HepG2 (cell line): ENCODE measurements around the gene ITGB7. TPM values are rescaled to one million over a fixed set of nuclear protein-coding genes. Genes with fewer than 3 reads are reported as not detected.

ENCODE experiments used
- AGO2 ChIP-seq: fragments of 200-400 bp; formaldehyde crosslinking; optimal IDR thresholded peaks from 2 replicates; pipeline ENCODE3; 2017; ENCODE audit warnings: mild to moderate bottlenecking, low read depth, low read length, moderate library complexity
- ATF7 ChIP-seq, 2 experiments: fragments of 450-650 bp in 1 of 2; sonication (generic) in 1 of 2; formaldehyde crosslinking in 1 of 2; IDR thresholded peaks; 2 replicates each; pipeline versions ENCODE4 v1.4.0 to v1.6.1; 2016 to 2020; ENCODE audit warnings: antibody characterized with exemption in 1 of 2, mild to moderate bottlenecking in 1 of 2, missing genetic modification reagents in 1 of 2
- HOXA5 ChIP-seq: sonication (generic); formaldehyde crosslinking; IDR thresholded peaks from 2 replicates; pipeline ENCODE4 v1.4.0; 2020; ENCODE audit warnings: missing genetic modification reagents
- IKZF1 ChIP-seq: fragments of 450-650 bp; IDR thresholded peaks from 2 replicates; pipeline ENCODE4 v1.7.1; 2016
- MXD3 ChIP-seq: IDR thresholded peaks from 2 replicates; pipeline ENCODE4 v1.6.1; 2016; ENCODE audit warnings: mild to moderate bottlenecking, missing biosample characterization, missing genetic modification reagents
- RXRB ChIP-seq: IDR thresholded peaks from 2 replicates; pipeline ENCODE4 v1.6.1; 2016; ENCODE audit warnings: borderline replicate concordance, missing genetic modification reagents, missing compliant biosample characterization
- SALL2 ChIP-seq: sonication (generic); formaldehyde crosslinking; IDR thresholded peaks from 2 replicates; pipeline ENCODE4 v1.8.1; 2023; ENCODE audit warnings: mild to moderate bottlenecking, missing genetic modification reagents, inconsistent platforms
- SNAPC4 ChIP-seq: sonication (generic); formaldehyde crosslinking; IDR thresholded peaks from 2 replicates; pipeline ENCODE4 v1.4.0; 2020; ENCODE audit warnings: mild to moderate bottlenecking, missing genetic modification reagents
- SP140L ChIP-seq: sonication (generic); formaldehyde crosslinking; IDR thresholded peaks from 2 replicates; pipeline ENCODE4 v1.4.0; 2020; ENCODE audit warnings: missing genetic modification reagents, borderline replicate concordance
- TBX3 ChIP-seq: fragments of 450-650 bp; IDR thresholded peaks from 2 replicates; pipeline ENCODE4 v1.6.1; 2017; ENCODE audit warnings: antibody characterized with exemption, mild to moderate bottlenecking, inconsistent platforms, borderline replicate concordance
- TFDP1 ChIP-seq: IDR thresholded peaks from 2 replicates; pipeline ENCODE4 v1.6.1; 2016; ENCODE audit warnings: missing compliant biosample characterization, missing genetic modification reagents, borderline replicate concordance
- ZFP36L1 ChIP-seq: sonication (generic); formaldehyde crosslinking; IDR thresholded peaks from 2 replicates; pipeline ENCODE4 v1.8.0; 2022; ENCODE audit warnings: mild to moderate bottlenecking, missing genetic modification reagents, moderate library complexity
- ZGPAT ChIP-seq: IDR thresholded peaks from 2 replicates; pipeline ENCODE4 v1.6.1; 2016; ENCODE audit warnings: mild to moderate bottlenecking
- ZNF460 ChIP-seq: sonication (generic); formaldehyde crosslinking; IDR thresholded peaks from 2 replicates; pipeline ENCODE4 v1.5.1; 2020; ENCODE audit warnings: missing genetic modification reagents, mild to moderate bottlenecking, borderline replicate concordance
- ZNF543 ChIP-seq: sonication (generic); formaldehyde crosslinking; IDR thresholded peaks from 2 replicates; pipeline ENCODE4 v1.4.0; 2020; ENCODE audit warnings: mild to moderate bottlenecking, missing genetic modification reagents
- ZNF570 ChIP-seq: sonication (generic); formaldehyde crosslinking; IDR thresholded peaks from 2 replicates; pipeline ENCODE4 v1.4.0; 2020; ENCODE audit warnings: mild to moderate bottlenecking, missing genetic modification reagents, borderline replicate concordance
- ZNF740 ChIP-seq: sonication (generic); formaldehyde crosslinking; IDR thresholded peaks from 2 replicates; pipeline ENCODE4 v1.4.0; 2020; ENCODE audit warnings: missing genetic modification reagents
- ZNF775 ChIP-seq: sonication (generic); formaldehyde crosslinking; IDR thresholded peaks from 2 replicates; pipeline ENCODE4 v1.4.0; 2020; ENCODE audit warnings: missing genetic modification reagents, mild to moderate bottlenecking, moderate library complexity, borderline replicate concordance
- polyA plus RNA-seq, 8 experiments: library from polyadenylated mRNA; depleted of rRNA in 3 of 8; stranded (reverse) in 7 of 8; unstranded in 1 of 8; fragments of >200 nt; fragmentation: Illumina TruSeq in 4 of 8; extraction: Trizol in 4 of 8; gene quantifications; 2 replicates each; pipeline versions ENCODE4 v1.2.1 to v1.2.3, GENCODE V29; 2011 to 2016; ENCODE audit warnings: low read depth in 4 of 8, missing spikeins in 1 of 8, mixed read lengths in 1 of 8; ENCODE audit not compliant: insufficient read depth in 1 of 8
- total RNA-seq, 5 experiments: library from RNA; depleted of rRNA; stranded (reverse); fragments of >200 nt; fragmentation: Illumina TruSeq; extraction: Trizol; gene quantifications; 2 replicates each; pipeline ENCODE4 v1.2.3, GENCODE V29; 2016; ENCODE audit warnings: low read depth in 1 of 5

ITGB7 gene
- total and polyA plus RNA-seq, 2 of the 13 experiments (the other 11 are each of a cell fraction or from before 2014, with no cell fraction given): 0.16 to 0.18 TPM

- no peak for TF ChIP-seq TBX3
- peak; percentile 86 for TF ChIP-seq AGO2
- TF ChIP-seq ZNF570 (CRISPR knock-in tag): no peak
- TF ChIP-seq ZGPAT (CRISPR knock-in tag): 0 out of 2 replicates have a peak, but pooled peaks have one; percentile 36
- TF ChIP-seq ZNF775: no peak
- no peak for TF ChIP-seq ZNF543 (CRISPR knock-in tag)
- TF ChIP-seq ZNF740 (CRISPR knock-in tag): peak; percentile 52; the same call in 1 of the 2 replicates
- 0 out of 2 replicates have a peak, but pooled peaks have one; percentile 31 for TF ChIP-seq MXD3
- TF ChIP-seq ZNF460: no peak
- TF ChIP-seq SP140L (CRISPR knock-in tag): no peak
- no peak for TF ChIP-seq TFDP1 (CRISPR knock-in tag)
- no peak for TF ChIP-seq HOXA5 (CRISPR knock-in tag)
- no peak for TF ChIP-seq IKZF1
- 0 out of 2 replicates have a peak, but pooled peaks have one; percentile 45 for TF ChIP-seq SALL2 (CRISPR knock-in tag)
- no peak for TF ChIP-seq RXRB
- TF ChIP-seq ZFP36L1 (CRISPR knock-in tag): no peak
- no peak for TF ChIP-seq ATF7 (IDR thresholded peaks at IDR 0.05)
- TF ChIP-seq ATF7 (CRISPR knock-in tag; IDR thresholded peaks at IDR 0.05): no peak
- TF ChIP-seq SNAPC4 (CRISPR knock-in tag): no peak
These were observed 16.8 kb downstream of the ITGB7 start (continued) for GRCh38 chr12:53190108-53190729.
